ENCODE results near the gene SPATA2L. TPM values are rescaled to one million over a fixed set of nuclear protein-coding genes. Genes with fewer than 3 reads are reported as not detected.

Gene SPATA2L
- total and polyA plus RNA-seq, 10 of the 15 experiments (the other 5 are each of a cell fraction or from before 2014, with no cell fraction given) = 0.20 to 6.9 (median 3.9) TPM; not detected in 1

GRCh38 chr16:89646906-89647305 lies 54.6 kb downstream of the SPATA2L start (continued):
- TF ChIP-seq ATF2 (IDR thresholded peaks at IDR 0.05; ENCODE audit: low read length) (no peak), RFX5 (IDR thresholded peaks at IDR 0.05; ENCODE audit: low read depth, low read length) (no peak), SREBF1 (IDR thresholded peaks at IDR 0.05; ENCODE audit: low read length) (no peak)

Other genes with a start within 250 kb of the SPATA2L start
Only the 7 nearest of the 16 such genes appear.
- not detected in 2 replicates for gene DPEP1, start 88.1 kb downstream of the SPATA2L start, total RNA-seq (2014; rRNA removed)
- not detected in 2 replicates for gene DPEP1, start 88.1 kb downstream of the SPATA2L start, total RNA-seq (2014; rRNA removed; fragmentation: Illumina TruSeq; extraction: Trizol)
- not detected in 2 replicates for gene DPEP1, start 88.1 kb downstream of the SPATA2L start, total RNA-seq (2021)
- not detected in 2 replicates for gene DPEP1, start 88.1 kb downstream of the SPATA2L start, polyA plus RNA-seq (2011; rRNA removed)
- not detected in 2 replicates for gene DPEP1, start 88.1 kb downstream of the SPATA2L start, polyA plus RNA-seq (2014; fragmentation: Illumina TruSeq; extraction: Trizol)
- not detected for gene DPEP1, start 88.1 kb downstream of the SPATA2L start, polyA plus RNA-seq (2014; fragmentation: Nextera tagmentation; extraction: Ambion mirVana)
- gene DPEP1, start 88.1 kb downstream of the SPATA2L start, polyA plus RNA-seq (2014; rRNA removed) = not detected in 2 replicates
- gene DPEP1, start 88.1 kb downstream of the SPATA2L start, polyA plus RNA-seq (2016; fragmentation: Nextera tagmentation; extraction: Ambion mirVana) = not detected
- 59.0 and 67.8 TPM in 2 replicates for gene CHMP1A, start 44.0 kb downstream of the SPATA2L start, total RNA-seq (2014; rRNA removed)
- 36.3 and 41.5 TPM in 2 replicates for gene CHMP1A, start 44.0 kb downstream of the SPATA2L start, total RNA-seq (2014; rRNA removed; fragmentation: Illumina TruSeq; extraction: Trizol)
- 81.4 and 85.3 TPM in 2 replicates for gene CHMP1A, start 44.0 kb downstream of the SPATA2L start, total RNA-seq (2021)
- 20.7 and 41.0 TPM in 2 replicates for gene CHMP1A, start 44.0 kb downstream of the SPATA2L start, polyA plus RNA-seq (2011; rRNA removed)
- 12.3 and 36.2 TPM in 2 replicates for gene CHMP1A, start 44.0 kb downstream of the SPATA2L start, polyA plus RNA-seq (2014; fragmentation: Illumina TruSeq; extraction: Trizol)
- 1 to 10 TPM; 1.0 to 3.8 TPM for gene CHMP1A, start 44.0 kb downstream of the SPATA2L start, polyA plus RNA-seq (2014; fragmentation: Nextera tagmentation; extraction: Ambion mirVana)
- gene CHMP1A, start 44.0 kb downstream of the SPATA2L start, polyA plus RNA-seq (2014; rRNA removed) = 82.8 and 97.4 TPM in 2 replicates
- gene CHMP1A, start 44.0 kb downstream of the SPATA2L start, polyA plus RNA-seq (2016; fragmentation: Nextera tagmentation; extraction: Ambion mirVana) = 10 to 100 TPM; 81.2 to 86.7 TPM
- 5.1 and 6.9 TPM in 2 replicates for gene SPATA33, start 43.9 kb downstream of the SPATA2L start, total RNA-seq (2014; rRNA removed)
- gene SPATA33, start 43.9 kb downstream of the SPATA2L start, total RNA-seq (2014; rRNA removed; fragmentation: Illumina TruSeq; extraction: Trizol) = 5.6 and 7.1 TPM in 2 replicates
- gene SPATA33, start 43.9 kb downstream of the SPATA2L start, total RNA-seq (2021) = 11.1 and 12.1 TPM in 2 replicates
- 2.4 and 3.4 TPM in 2 replicates for gene SPATA33, start 43.9 kb downstream of the SPATA2L start, polyA plus RNA-seq (2011; rRNA removed)
- 4.9 and 8.3 TPM in 2 replicates for gene SPATA33, start 43.9 kb downstream of the SPATA2L start, polyA plus RNA-seq (2014; fragmentation: Illumina TruSeq; extraction: Trizol)
- 1 to 10 TPM; 1.1 to 2.9 TPM for gene SPATA33, start 43.9 kb downstream of the SPATA2L start, polyA plus RNA-seq (2014; fragmentation: Nextera tagmentation; extraction: Ambion mirVana)
- gene SPATA33, start 43.9 kb downstream of the SPATA2L start, polyA plus RNA-seq (2014; rRNA removed) = 8.1 and 10.9 TPM in 2 replicates
- gene SPATA33, start 43.9 kb downstream of the SPATA2L start, polyA plus RNA-seq (2016; fragmentation: Nextera tagmentation; extraction: Ambion mirVana) = 10 to 100 TPM; 15.7 to 15.8 TPM
- gene CDK10, start 15.0 kb downstream of the SPATA2L start, total RNA-seq (2014; rRNA removed) = 31.8 and 41.9 TPM in 2 replicates
- gene CDK10, start 15.0 kb downstream of the SPATA2L start, total RNA-seq (2014; rRNA removed; fragmentation: Illumina TruSeq; extraction: Trizol) = 20.8 and 23.5 TPM in 2 replicates
- 45.3 and 58.7 TPM in 2 replicates for gene CDK10, start 15.0 kb downstream of the SPATA2L start, total RNA-seq (2021)
- 22.1 and 30.1 TPM in 2 replicates for gene CDK10, start 15.0 kb downstream of the SPATA2L start, polyA plus RNA-seq (2011; rRNA removed)
- 12.1 and 26.5 TPM in 2 replicates for gene CDK10, start 15.0 kb downstream of the SPATA2L start, polyA plus RNA-seq (2014; fragmentation: Illumina TruSeq; extraction: Trizol)
- gene CDK10, start 15.0 kb downstream of the SPATA2L start, polyA plus RNA-seq (2014; fragmentation: Nextera tagmentation; extraction: Ambion mirVana) = 1 to 10 TPM; 1.5 to 2.5 TPM
- gene CDK10, start 15.0 kb downstream of the SPATA2L start, polyA plus RNA-seq (2014; rRNA removed) = 56.8 and 58.6 TPM in 2 replicates
- 10 to 100 TPM; 54.1 to 55.6 TPM for gene CDK10, start 15.0 kb downstream of the SPATA2L start, polyA plus RNA-seq (2016; fragmentation: Nextera tagmentation; extraction: Ambion mirVana)
- gene VPS9D1, start 19.2 kb upstream of the SPATA2L start, total RNA-seq (2014; rRNA removed) = 1.2 and 1.4 TPM in 2 replicates
- 0.64 and 1.0 TPM in 2 replicates for gene VPS9D1, start 19.2 kb upstream of the SPATA2L start, total RNA-seq (2014; rRNA removed; fragmentation: Illumina TruSeq; extraction: Trizol)
- 2.7 and 3.0 TPM in 2 replicates for gene VPS9D1, start 19.2 kb upstream of the SPATA2L start, total RNA-seq (2021)
- gene VPS9D1, start 19.2 kb upstream of the SPATA2L start, polyA plus RNA-seq (2011; rRNA removed) = 0.35 and 0.65 TPM in 2 replicates
- gene VPS9D1, start 19.2 kb upstream of the SPATA2L start, polyA plus RNA-seq (2014; fragmentation: Illumina TruSeq; extraction: Trizol) = 0.06 and 1.0 TPM in 2 replicates
- 1 to 10 TPM in 1 of 2 experiments, under 1 TPM in 1; 0.85 to 1.1 TPM for gene VPS9D1, start 19.2 kb upstream of the SPATA2L start, polyA plus RNA-seq (2014; fragmentation: Nextera tagmentation; extraction: Ambion mirVana)
- 2.8 and 4.2 TPM in 2 replicates for gene VPS9D1, start 19.2 kb upstream of the SPATA2L start, polyA plus RNA-seq (2014; rRNA removed)
- 1 to 10 TPM; 1.0 to 1.5 TPM for gene VPS9D1, start 19.2 kb upstream of the SPATA2L start, polyA plus RNA-seq (2016; fragmentation: Nextera tagmentation; extraction: Ambion mirVana)
- gene ZNF276, start 19.8 kb upstream of the SPATA2L start, total RNA-seq (2014; rRNA removed) = 14.2 and 15.5 TPM in 2 replicates
- 6.8 and 11.6 TPM in 2 replicates for gene ZNF276, start 19.8 kb upstream of the SPATA2L start, total RNA-seq (2014; rRNA removed; fragmentation: Illumina TruSeq; extraction: Trizol)
- gene ZNF276, start 19.8 kb upstream of the SPATA2L start, total RNA-seq (2021) = 18.5 and 22.3 TPM in 2 replicates
- 6.0 and 9.4 TPM in 2 replicates for gene ZNF276, start 19.8 kb upstream of the SPATA2L start, polyA plus RNA-seq (2011; rRNA removed)
- 5.9 and 10.3 TPM in 2 replicates for gene ZNF276, start 19.8 kb upstream of the SPATA2L start, polyA plus RNA-seq (2014; fragmentation: Illumina TruSeq; extraction: Trizol)
- under 1 TPM; 0.27 to 0.93 TPM for gene ZNF276, start 19.8 kb upstream of the SPATA2L start, polyA plus RNA-seq (2014; fragmentation: Nextera tagmentation; extraction: Ambion mirVana)
- 22.7 and 27.1 TPM in 2 replicates for gene ZNF276, start 19.8 kb upstream of the SPATA2L start, polyA plus RNA-seq (2014; rRNA removed)
- gene ZNF276, start 19.8 kb upstream of the SPATA2L start, polyA plus RNA-seq (2016; fragmentation: Nextera tagmentation; extraction: Ambion mirVana) = 1 to 10 TPM; 8.0 TPM
- 46.8 and 57.7 TPM in 2 replicates for gene FANCA, start 114.9 kb upstream of the SPATA2L start, total RNA-seq (2014; rRNA removed)
- 32.0 and 32.1 TPM in 2 replicates for gene FANCA, start 114.9 kb upstream of the SPATA2L start, total RNA-seq (2014; rRNA removed; fragmentation: Illumina TruSeq; extraction: Trizol)
- 64.3 and 84.5 TPM in 2 replicates for gene FANCA, start 114.9 kb upstream of the SPATA2L start, total RNA-seq (2021)
- 35.5 and 57.6 TPM in 2 replicates for gene FANCA, start 114.9 kb upstream of the SPATA2L start, polyA plus RNA-seq (2011; rRNA removed)
- gene FANCA, start 114.9 kb upstream of the SPATA2L start, polyA plus RNA-seq (2014; fragmentation: Illumina TruSeq; extraction: Trizol) = 30.6 and 54.3 TPM in 2 replicates
- 1 to 10 TPM; 4.7 to 6.9 TPM for gene FANCA, start 114.9 kb upstream of the SPATA2L start, polyA plus RNA-seq (2014; fragmentation: Nextera tagmentation; extraction: Ambion mirVana)
- gene FANCA, start 114.9 kb upstream of the SPATA2L start, polyA plus RNA-seq (2014; rRNA removed) = 79.6 and 95.9 TPM in 2 replicates
- 10 to 100 TPM; 50.4 to 53.4 TPM for gene FANCA, start 114.9 kb upstream of the SPATA2L start, polyA plus RNA-seq (2016; fragmentation: Nextera tagmentation; extraction: Ambion mirVana)